Right lobe of liver (tissue), 6 donors: ENCODE measurements around the gene CALHM2. TPM values are rescaled to one million over a fixed set of nuclear protein-coding genes. Genes with fewer than 3 reads are reported as not detected.
"Not testable (repeated sequence)": the region's sequence is repeated elsewhere in the genome, so short reads cannot be mapped to it uniquely, and the experiment has no call there.

ENCODE experiments used
- ATAC-seq, 4 donors: fragments of 200-7000 bp; cut with Tn5 transposase; one replicate each; pipeline ENCODE4 v1.9.1; 2020; ENCODE audit warnings: mild to moderate bottlenecking in 4 of 4, moderate library complexity in 4 of 4
- DNase-seq, 3 donors: peaks; one replicate each; pipeline ENCODE4 v3.0.0-alpha.2; 2020
- H3K27ac ChIP-seq, 3 donors: fragments of 200-600 bp; one replicate each; pipeline ENCODE4 v1.8.0; 2022
- H3K27me3 ChIP-seq, 2 donors: fragments of 200-600 bp; one replicate each; pipeline ENCODE4 v1.8.0; 2022
- H3K36me3 ChIP-seq, 4 donors: fragments of 200-600 bp; sonication (generic) in 1 of 4; one replicate each; pipeline versions ENCODE4 v1.5.1 to v1.8.0; 2017 to 2022; ENCODE audit warnings: control low read depth in 1 of 4
- H3K4me1 ChIP-seq, 4 donors: fragments of 200-600 bp; sonication (generic) in 1 of 4; one replicate each; pipeline versions ENCODE4 v1.5.1 to v1.8.0; 2017 to 2022; ENCODE audit warnings: control low read depth in 1 of 4
- H3K4me3 ChIP-seq, 3 donors: fragments of 200-600 bp; one replicate each; pipeline ENCODE4 v1.8.0; 2022
- H3K9me3 ChIP-seq, 4 donors: fragments of 200-600 bp; sonication (generic) in 1 of 4; one replicate each; pipeline versions ENCODE4 v1.5.1 to v1.8.0; 2017 to 2022; ENCODE audit warnings: control low read depth in 1 of 4
- POLR2A ChIP-seq: fragments of 450-650 bp; IDR thresholded peaks from one replicate; pipeline ENCODE4 v1.6.1; 2017; ENCODE audit warnings: antibody characterized with exemption, mild to moderate bottlenecking
- WGBS: methylation state at CpG from one replicate; pipeline ENCODE4 v1.1.6; 2018; ENCODE audit warnings: low coverage, low lambda C conversion rate; ENCODE audit not compliant: insufficient coverage; ENCODE audit errors: missing lambda C conversion rate; 5-methylcytosine and 5-hydroxymethylcytosine counted together
- intact Hi-C, 2 donors: fragments of 100-400 bp; cut with DNase I; formaldehyde crosslinking; loops; one replicate each; pipeline versions ENCODE4 v1.11.2 to v1.14.1; 2022
- total RNA-seq, 6 experiments: library from RNA; depleted of rRNA in 2 of 6; stranded (reverse); fragments of >200 nt in 2 of 6; fragmentation: NEBNext Ultra II Directional in 3 of 6; extraction: Animal tissue kit (Norgen Biotek cat#: 25700) in 3 of 6; gene quantifications; one replicate each; pipeline versions ENCODE4 v1.1.0 to v1.2.4, GENCODE V29; 2016 to 2023
- TF ChIP-seq, protein P1 (sequence below), 4 donors: fragments of 200-600 bp in 3 of 4; fragments of 450-650 bp in 1 of 4; IDR thresholded peaks; one replicate each; pipeline versions ENCODE4 v1.5.1 to v1.8.0; 2016 to 2022; ENCODE audit warnings: antibody characterized with exemption in 4 of 4, mild to moderate bottlenecking in 2 of 4
- donor health status: DM: no; HTN: yes; CAD: no.
- donor health status: DM: no; HTN: no; CAD: no.
- donor health status: DM: no; HTN: no; CAD: no.
- donor health status: DM: no; HTN: yes; CAD: no.
- donor health status: DM: no; HTN: yes; CAD: no.

CALHM2 gene
- total RNA-seq, 6 experiments from 2014 or later, result 2.3 to 5.7 (median 3.7) TPM

GRCh38 chr10:103427866-103428265, 24.3 kb downstream of the CALHM2 start:
- Histone ChIP-seq H3K27me3 (no peaks in the 10 kb centered on the region), H3K36me3 (peaks cover 0 to 50% (median 12%) of the 10 kb centered on the region in 4 donors), H3K4me3 (no peak overlapping the region), H3K27ac (no peak overlapping the region), H3K4me1 (peaks cover 0 to 4% (median 0%) of the 10 kb centered on the region in 4 donors), H3K9me3 (no peaks in the 10 kb centered on the region)
- no peak for ATAC-seq
- TF ChIP-seq POLR2A, result no peak
- TF ChIP-seq, protein P1, sequence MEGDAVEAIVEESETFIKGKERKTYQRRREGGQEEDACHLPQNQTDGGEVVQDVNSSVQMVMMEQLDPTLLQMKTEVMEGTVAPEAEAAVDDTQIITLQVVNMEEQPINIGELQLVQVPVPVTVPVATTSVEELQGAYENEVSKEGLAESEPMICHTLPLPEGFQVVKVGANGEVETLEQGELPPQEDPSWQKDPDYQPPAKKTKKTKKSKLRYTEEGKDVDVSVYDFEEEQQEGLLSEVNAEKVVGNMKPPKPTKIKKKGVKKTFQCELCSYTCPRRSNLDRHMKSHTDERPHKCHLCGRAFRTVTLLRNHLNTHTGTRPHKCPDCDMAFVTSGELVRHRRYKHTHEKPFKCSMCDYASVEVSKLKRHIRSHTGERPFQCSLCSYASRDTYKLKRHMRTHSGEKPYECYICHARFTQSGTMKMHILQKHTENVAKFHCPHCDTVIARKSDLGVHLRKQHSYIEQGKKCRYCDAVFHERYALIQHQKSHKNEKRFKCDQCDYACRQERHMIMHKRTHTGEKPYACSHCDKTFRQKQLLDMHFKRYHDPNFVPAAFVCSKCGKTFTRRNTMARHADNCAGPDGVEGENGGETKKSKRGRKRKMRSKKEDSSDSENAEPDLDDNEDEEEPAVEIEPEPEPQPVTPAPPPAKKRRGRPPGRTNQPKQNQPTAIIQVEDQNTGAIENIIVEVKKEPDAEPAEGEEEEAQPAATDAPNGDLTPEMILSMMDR (IDR thresholded peaks at IDR 0.05), result no peak
- intact Hi-C loops, result no loop called here
- no peak for DNase-seq
- 98% methylated on average over 8 of the region's 9 CpGs for WGBS

- Histone ChIP-seq H3K4me3 (no peak overlapping the region), H3K36me3 (peaks cover 0 to 71% (median 23%) of the 10 kb centered on the region in 4 donors), H3K27me3 (no peaks in the 10 kb centered on the region), H3K9me3 (no peaks in the 10 kb centered on the region), H3K4me1 (no peaks in the 10 kb centered on the region), H3K27ac (no peak overlapping the region)
- WGBS, result 89% methylated on average over 5 of the region's 5 CpGs
- DNase-seq (no peak), ATAC-seq (no peak)
- intact Hi-C loops, result no loop called here
- TF ChIP-seq POLR2A, result no peak
- TF ChIP-seq, protein P1 (IDR thresholded peaks at IDR 0.05), result no peak
Observed at GRCh38 chr10:103423748-103424147, 28.4 kb downstream of the CALHM2 start.

- Histone ChIP-seq H3K36me3 (peaks cover 0 to 78% (median 39%) of the 10 kb centered on the region in 4 donors), H3K4me1 (peaks cover 0 to 23% (median 10%) of the 10 kb centered on the region in 4 donors), H3K27me3 (no peaks in the 10 kb centered on the region), H3K9me3 (no peaks in the 10 kb centered on the region), H3K27ac (no peak overlapping the region), H3K4me3 (no peak overlapping the region)
- TF ChIP-seq, protein P1 (IDR thresholded peaks at IDR 0.05), result no peak
- TF ChIP-seq POLR2A, result no peak
- DNase-seq (no peak), ATAC-seq (no peak)
- WGBS, result 86% methylated on average over 2 of the region's 4 CpGs
- intact Hi-C loops, result loop anchor here (5.0 kb wide), 2 partner anchors 58 to 173 kb away; partner anchors contain the start of gene CALHM3 (in 1 of the 2)
Observed at GRCh38 chr10:103419101-103419500, 33.1 kb downstream of the CALHM2 start.

- no peaks in the 10 kb centered on the region for H3K27me3 ChIP-seq
- no peaks in the 10 kb centered on the region for H3K9me3 ChIP-seq
- intact Hi-C loops, result loop anchor here (5.0 kb wide), 2 partner anchors 60 to 175 kb away; partner anchors contain the start of gene CALHM3 (in 1 of the 2)
- TF ChIP-seq POLR2A, result no peak
- TF ChIP-seq, protein P1 (IDR thresholded peaks at IDR 0.05), result no peak
- peaks cover 0 to 34% (median 13%) of the 10 kb centered on the region in 4 donors for H3K4me1 ChIP-seq
- H3K4me3 ChIP-seq, result no peak overlapping the region
- 74% methylated on average over 5 of the region's 5 CpGs for WGBS
- DNase-seq (no peak), ATAC-seq (no peak)
- H3K36me3 ChIP-seq, result peaks cover 0 to 70% (median 35%) of the 10 kb centered on the region in 4 donors
- H3K27ac ChIP-seq, result no peak overlapping the region
Observed at GRCh38 chr10:103417601-103418000, 34.6 kb downstream of the CALHM2 start.

GRCh38 chr10:103417148-103417469, 35.1 kb downstream of the CALHM2 start:
- not testable (repeated sequence) for ATAC-seq
- peaks cover 0 to 70% (median 34%) of the 10 kb centered on the region in 4 donors for H3K36me3 ChIP-seq

More at GRCh38 chr10:103417148-103417469, 35.1 kb downstream of the CALHM2 start:
- not testable (repeated sequence) for H3K9me3 ChIP-seq, H3K27ac ChIP-seq, H3K4me3 ChIP-seq, H3K27me3 ChIP-seq, DNase-seq
- intact Hi-C loops, result loop anchor here (5.0 kb wide), 2 partner anchors 60 to 175 kb away; partner anchors contain the start of gene CALHM3 (in 1 of the 2)
- H3K4me1 ChIP-seq, result peaks cover 0 to 36% (median 13%) of the 10 kb centered on the region in 4 donors
- 80% methylated on average over 4 of the region's 5 CpGs for WGBS
